Measurements from ENCODE around the gene TEKT5.

TEKT5 gene

GRCh38 chr16:10608687-10609401 lies 85.9 kb downstream of the TEKT5 start:
- no peak for DNase-seq (ENCODE audit: low read depth)

DNA sequence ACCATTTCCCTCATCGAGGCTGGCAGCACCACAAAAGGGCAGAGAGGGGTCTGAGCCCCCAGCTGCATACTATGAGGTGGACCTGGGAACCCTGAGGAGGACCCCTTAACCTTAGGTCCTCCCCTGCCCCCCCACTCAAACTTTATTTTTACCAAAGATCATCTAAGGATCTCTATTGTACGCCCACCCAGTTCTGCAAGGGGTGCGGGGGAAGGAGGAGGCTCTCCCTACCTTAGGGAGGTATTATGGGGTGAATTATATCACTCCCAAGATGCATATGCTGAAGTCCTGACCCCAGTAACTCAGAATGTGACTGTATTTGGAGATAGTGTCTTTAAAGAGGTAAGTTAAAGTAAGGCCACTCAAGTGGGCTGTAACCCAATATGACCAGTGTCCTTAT lies 87.6 kb downstream of the TEKT5 start:
- DNase-seq (ENCODE audit: low read depth), result no peak

DNA sequence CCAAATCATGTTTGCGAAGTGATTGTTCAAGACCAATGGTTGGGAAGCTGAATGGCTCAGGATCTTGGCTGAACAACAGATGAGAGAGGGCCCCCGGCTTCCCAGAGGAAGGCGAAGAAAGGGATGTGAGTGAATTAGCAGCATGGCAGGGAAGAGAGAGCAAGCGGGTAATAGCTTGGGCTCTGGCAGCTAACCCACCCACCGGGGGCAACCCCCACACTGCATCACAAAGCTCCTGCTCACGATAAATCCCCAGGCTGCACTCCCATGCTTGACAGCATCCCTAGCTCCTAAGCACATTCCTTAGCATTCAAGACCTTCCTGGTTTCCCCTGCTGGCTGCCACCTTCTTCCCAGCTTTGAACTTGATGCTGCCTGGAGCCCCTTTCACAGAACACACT lies 88.1 kb downstream of the TEKT5 start:
- DNase-seq (ENCODE audit: low read depth), result no peak

GRCh38 chr16:10605636-10606035 lies 89.1 kb downstream of the TEKT5 start:
- DNase-seq (ENCODE audit: low read depth), result no peak

- DNase-seq (ENCODE audit: low read depth), result no peak
Observed at GRCh38 chr16:10601444-10602408, 93.0 kb downstream of the TEKT5 start.

DNA sequence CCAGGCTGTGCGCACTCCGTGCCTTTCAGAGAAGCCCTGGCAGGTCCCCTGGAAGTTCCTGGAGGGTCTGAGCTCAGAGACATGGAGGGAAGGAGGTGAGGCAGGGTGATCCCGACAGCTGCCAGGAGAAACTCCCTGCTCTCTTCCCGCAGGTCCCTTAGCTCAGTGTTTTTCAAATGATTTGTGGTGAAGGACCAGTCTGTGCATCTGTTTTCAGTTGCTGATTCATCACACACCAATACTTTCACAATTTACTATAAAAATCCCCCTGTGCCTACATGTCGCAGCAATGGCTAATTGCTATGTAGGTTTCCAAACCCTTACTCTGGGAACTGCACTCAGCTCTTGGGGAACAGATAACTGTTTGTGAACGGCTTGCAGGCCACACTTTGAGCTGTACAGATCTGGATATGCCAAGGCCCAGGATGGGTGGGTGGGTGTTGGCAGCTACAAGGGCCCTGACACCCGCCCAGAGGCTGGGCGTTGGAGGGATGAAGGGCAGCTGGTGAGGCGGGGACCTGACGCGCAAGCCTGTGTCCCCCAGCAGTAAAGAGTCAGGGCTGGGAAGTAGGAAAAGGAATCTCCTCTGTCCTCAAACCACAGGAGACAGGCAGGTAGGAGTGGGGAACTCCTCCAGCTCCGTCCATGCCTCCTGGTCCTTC lies 93.8 kb downstream of the TEKT5 start:
- DNase-seq (ENCODE audit: low read depth), result no peak

- no peak for DNase-seq (ENCODE audit: low read depth)
Observed at GRCh38 chr16:10599626-10600025, 95.1 kb downstream of the TEKT5 start.

DNA sequence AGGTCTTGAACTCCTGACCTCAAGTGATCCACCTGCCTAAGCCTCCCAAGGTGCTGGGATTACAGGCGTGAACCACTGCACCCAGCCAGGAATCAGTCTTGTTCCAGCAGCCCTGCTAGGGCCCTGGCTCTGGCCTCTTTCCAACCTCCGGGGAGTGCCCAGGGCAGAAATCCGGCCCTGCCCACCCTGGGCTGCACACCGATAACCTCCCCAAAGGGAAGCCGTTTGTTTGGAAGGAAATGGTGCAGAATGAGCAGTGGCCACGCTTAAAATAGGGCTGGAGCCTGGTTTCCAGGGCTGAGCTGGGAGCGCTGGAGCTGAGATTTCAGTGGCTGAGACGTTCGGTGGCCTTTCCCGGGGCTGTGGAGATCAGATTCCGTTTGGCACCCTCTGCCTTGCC lies 96.6 kb downstream of the TEKT5 start:
- DNase-seq (ENCODE audit: low read depth), result no peak

- DNase-seq (ENCODE audit: low read depth), result no peak
Observed at GRCh38 chr16:10597187-10597601, 97.5 kb downstream of the TEKT5 start.

DNA sequence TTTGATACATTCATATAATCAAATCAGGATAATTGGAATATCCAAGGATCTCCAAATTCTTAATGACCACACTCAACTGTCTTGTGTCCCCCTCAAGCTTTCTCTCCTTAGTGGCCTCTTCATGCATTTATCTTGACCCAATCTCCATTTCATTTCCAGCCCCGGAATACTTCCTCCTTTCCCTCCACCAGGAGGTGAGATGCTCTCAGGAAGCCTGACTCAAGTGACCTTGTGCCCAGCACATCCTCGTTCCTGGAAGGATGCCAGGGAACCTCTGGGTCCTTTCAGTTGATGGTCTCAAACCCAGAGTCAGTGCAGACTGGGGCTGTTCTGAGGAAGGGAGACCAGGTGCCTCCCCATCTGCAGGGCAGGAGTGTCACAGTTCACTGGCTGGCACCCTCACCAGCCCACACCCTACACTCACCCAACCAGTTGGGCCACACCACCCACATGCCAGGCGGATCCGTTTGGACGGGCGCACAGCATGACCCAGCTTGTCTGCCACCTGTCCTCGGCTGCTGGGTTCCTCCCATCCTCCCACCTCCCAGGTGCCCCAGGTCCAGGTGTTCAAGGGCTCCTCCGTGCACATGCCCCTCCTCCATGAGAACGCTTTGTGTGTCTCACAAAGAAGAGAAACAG lies 100.3 kb downstream of the TEKT5 start:
- DNase-seq (ENCODE audit: low read depth), result no peak

GRCh38 chr16:10592611-10593010 lies 102.1 kb downstream of the TEKT5 start:
- DNase-seq (ENCODE audit: low read depth), result no peak

GRCh38 chr16:10590342-10590741 lies 104.4 kb downstream of the TEKT5 start:
- DNase-seq (ENCODE audit: low read depth), result no peak

DNA sequence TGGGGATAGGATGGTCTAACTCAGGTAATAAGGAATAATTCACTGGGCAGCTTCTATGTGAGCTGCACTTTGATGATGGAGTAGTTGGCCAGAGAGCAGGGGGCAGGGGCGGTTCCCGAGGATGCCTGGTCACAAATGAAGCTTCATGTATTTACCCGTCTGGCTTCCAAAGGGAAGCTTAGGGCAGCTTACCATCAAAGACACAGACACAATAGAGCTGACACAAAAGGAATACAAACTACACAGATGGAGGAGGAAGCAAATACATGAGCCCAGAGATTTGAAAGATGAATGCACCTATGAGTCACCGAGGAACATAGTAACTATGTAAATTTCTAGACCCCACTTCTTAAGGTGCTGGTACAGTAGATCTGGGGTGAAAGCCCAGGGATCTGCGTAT lies 105.6 kb downstream of the TEKT5 start:
- DNase-seq (ENCODE audit: low read depth), result no peak

DNA sequence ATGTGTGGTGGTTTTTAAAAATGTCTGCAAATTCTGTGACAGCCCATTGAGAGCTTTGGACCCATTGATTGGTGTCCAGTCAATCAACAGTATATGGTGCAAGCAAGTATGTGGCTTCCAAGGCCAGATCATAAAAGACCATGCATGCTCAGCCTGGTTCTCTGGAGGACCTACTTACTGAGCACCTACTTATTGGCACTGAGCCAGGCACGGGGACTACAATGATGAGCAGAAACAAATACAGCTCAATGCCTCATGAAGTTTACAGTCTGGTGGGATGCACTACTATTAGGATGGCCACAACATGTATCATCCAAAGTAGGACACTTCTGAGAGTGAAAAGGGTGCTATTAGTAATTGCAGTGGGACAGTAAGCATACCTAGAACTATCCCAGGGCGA lies 107.1 kb downstream of the TEKT5 start:
- DNase-seq (ENCODE audit: low read depth), result no peak

DNA sequence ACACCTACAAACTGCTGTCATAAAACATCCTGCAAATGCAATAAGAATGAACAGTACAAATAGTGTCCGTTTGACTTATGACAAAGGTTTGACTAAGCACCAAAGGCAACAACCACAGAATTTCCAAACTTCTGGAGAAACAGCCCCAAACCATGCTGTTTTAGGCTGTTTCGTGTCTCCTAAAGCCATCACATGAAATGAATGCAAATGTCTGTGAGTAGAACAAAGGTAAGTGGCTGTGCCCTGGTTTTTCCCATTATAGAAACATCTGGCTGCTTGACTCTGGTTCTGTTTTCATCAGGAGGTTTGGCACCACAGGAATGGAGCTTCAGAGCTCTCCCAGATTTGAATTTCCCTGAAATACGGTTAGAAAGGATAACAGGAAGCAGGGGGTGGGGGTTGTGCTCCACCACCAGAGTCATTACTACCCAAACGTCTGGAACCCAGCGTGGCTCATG lies 109.7 kb downstream of the TEKT5 start:
- no peak for DNase-seq (ENCODE audit: low read depth)

DNA sequence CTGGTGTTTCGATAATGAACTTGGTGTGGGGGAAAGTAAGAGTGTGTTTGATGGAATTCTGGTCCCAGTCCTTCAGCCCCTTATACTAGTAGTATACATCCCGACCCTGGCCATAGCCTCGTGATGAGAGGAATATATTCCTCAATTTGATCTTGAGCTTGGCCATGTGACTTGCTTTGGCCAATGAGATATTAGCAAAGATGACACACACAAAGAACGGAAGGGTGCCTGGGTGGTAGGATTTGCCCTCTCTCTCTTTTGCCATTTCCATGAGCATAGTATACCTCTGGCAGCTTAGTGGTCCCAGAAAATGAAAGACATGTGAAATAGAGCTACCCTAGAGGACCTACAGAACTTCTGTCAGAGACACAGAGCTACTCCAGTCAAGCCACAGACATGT lies 111.5 kb downstream of the TEKT5 start:
- DNase-seq (ENCODE audit: low read depth), result no peak

GRCh38 chr16:10581507-10581906 lies 113.2 kb downstream of the TEKT5 start:
- no peak for DNase-seq (ENCODE audit: low read depth)

- no peak for DNase-seq (ENCODE audit: low read depth)
Observed at GRCh38 chr16:10580883-10581247, 113.9 kb downstream of the TEKT5 start.

- no peak for DNase-seq (ENCODE audit: low read depth)
Observed at GRCh38 chr16:10579965-10580882, 114.5 kb downstream of the TEKT5 start, which contains the start of gene EMP2. TSS of gene EMP2 (minus strand) at chr16:10580598. CDS start at chr16:10547617, 32,981 bp downstream.

GRCh38 chr16:10579575-10579964 lies 115.2 kb downstream of the TEKT5 start:
- no peak for DNase-seq (ENCODE audit: low read depth)
